ENCODE results near the gene CCDC33.
"Not testable (repeated sequence)": the region's sequence is repeated elsewhere in the genome, so short reads cannot be mapped to it uniquely, and the experiment has no call there.

CCDC33 gene

DNA sequence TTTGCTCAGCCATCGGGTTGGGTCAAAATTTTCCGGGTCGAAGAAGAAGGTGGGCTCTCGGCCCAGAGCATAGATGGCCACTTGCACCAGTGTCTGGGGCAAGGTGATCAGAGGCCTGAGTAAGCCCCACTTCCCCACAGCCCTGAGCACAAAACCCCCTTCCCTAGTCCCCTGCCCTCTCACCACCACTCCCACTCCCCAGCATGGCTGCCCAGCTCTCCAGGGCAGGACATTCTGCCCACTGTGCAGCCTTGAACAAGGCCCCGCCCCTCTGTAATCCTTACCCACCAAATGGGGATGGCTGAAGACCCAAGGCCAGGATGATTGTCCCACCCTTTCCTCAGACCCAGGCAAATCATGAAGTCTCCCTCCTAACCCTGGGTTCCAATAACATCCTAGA, 102.5 kb downstream of the CCDC33 start:
- no peak for DNase-seq

DNA sequence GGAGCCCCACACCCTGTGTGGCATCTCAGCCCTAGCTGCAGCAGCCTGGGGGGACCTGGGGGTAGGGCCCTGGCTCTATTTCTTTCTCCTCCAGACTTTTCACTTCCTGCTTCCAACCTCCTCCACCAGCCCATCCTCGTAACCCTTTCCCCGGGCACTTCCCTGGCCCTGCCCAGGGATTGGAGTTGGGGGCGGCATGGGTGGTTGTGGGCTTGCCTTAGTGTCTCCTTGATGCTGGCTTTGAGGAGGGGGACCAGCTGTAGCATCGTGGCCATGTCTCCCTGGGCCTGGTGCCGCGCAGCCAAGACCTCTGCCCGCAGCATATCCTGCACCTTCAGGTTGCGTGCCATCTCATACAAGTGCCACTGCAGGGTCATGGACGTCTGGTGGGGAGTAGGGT, 103.2 kb downstream of the CCDC33 start:
- no peak for DNase-seq

DNA sequence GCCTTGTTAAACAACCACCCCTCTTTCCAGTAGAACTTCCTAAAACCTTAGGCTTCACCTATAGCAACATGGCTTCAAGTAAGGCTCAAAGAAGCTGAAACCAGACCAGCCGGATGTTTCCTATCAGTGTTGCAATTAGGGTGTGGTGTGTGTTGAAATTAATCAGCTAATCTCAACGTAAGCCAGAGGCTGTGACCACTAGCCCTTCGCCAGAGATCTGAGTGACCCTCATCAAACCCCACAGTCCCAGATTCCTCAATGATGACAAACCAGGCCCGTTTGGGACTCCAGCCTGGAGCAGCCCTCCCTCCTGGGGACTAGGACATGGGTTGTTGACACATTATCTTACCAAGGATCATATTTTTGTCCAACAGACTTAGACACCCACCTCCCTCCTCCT, 104.0 kb downstream of the CCDC33 start:
- no peak for DNase-seq

DNA sequence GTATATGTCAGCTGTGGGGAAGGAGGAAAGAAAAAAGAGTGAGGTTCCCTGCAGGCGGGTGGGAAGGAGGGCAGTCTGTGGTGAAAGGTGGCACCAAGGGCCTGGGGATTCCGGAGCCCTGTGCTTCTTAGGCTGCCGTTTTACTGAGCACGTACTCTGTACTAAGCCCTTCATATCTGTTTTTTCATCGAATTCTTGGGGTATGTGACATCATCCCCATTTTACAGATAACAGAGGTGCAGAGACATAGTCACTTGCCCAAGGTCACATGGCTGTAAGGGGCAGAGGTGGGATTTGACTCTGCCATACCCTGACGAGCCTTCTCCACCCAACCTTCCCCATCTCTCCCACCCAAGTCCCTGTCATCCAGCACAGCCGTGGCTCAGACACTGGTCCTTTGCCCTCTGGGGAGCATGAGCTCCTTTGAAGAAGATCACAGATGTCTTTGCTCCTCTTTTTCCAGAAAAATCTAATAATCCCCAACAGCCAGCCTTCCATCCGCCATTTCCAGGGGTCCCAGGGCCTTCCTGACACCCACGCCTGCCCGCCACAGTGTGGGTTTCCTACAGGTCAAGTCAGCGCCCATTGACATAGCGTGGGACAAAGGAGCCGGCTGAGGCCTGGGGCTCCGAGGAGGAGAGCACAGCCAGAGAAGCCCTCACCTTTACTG, 107.1 kb downstream of the CCDC33 start:
- DNase-seq: no peak

DNA sequence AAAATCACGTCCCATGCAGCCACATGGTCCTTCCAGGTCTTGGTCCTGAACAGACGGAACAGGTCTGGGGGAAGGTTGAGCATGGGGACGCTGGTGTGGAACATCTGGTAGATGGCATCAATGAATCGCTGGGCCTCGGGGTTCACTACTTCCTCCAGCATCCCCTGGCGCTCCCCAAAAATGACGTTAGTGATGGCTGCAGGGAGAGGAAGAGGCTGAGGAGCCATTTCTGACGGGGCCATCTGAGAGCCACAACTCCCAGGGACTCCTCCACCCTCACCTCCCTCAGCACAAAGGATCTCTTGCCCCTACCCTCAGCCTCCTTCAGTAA, 107.6 kb downstream of the CCDC33 start:
- no peak for DNase-seq

DNA sequence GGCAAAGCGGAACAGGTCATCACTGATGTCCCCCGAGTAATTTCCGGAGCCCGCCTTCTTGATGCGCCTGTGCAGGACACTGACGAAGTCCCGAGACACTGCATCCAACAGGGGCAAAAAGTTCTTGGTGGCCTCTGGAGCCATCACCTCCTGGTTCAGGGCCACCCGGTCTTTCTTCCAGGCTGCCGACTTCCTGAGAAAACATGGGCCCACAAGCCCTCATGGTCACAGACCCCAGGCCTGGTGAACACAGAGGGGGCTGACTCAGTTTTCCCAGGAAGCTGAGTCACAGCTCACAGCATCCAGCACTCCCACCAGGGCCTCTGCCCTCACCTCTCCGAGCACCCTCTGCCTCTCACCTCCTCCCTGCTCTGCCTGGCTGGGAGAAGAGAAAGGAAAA, 108.9 kb downstream of the CCDC33 start:
- DNase-seq: no peak

DNA sequence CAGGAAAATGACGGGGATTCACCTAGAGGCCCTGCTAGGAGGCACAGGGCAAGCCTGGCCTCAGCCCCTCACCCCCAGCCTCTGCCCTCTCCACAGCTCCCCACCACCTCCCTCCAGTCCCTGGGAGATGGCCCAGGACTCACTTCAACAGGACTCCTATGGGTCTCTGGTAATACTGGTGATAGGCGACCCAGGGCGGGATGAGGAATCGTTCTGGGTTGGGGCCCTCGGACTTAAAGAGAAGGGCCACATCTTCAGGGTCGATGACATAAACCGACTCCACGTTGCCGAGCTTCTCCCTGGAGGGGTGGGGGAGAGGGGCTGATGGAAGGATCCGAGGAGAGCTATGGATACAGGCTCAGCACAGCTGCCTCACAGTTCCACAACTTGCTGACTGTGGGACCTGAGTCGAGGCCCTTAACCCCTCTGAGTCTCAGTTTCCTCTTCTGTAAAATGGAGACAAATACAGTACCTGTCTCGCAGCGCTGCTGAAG, 111.7 kb downstream of the CCDC33 start:
- no peak for DNase-seq

DNA sequence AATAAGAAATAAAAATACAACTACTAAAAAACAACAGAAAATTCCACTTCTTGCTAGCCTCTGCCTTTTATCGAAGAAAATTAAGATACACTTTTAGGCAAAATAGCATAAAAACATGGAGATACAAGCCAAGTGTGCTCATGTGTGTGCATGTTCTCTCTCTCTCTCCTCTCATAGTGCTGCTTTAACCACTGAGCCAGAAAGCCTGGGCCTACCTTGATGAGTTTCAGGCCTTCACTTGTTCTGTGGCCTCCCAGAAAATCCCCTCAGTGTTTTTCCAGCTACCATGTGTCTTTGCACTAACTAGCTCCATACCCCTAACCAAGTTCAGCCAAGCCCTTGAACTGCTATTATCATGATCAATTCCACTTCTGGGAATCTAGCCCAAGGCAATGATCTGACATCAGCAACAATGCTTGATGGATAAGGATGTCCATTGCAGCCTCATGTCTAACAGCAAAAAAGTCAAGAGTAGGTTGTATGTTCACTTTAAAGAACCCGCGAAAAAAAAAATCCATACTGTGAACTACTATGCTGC, 113.2 kb downstream of the CCDC33 start:
- no peak for DNase-seq

DNA sequence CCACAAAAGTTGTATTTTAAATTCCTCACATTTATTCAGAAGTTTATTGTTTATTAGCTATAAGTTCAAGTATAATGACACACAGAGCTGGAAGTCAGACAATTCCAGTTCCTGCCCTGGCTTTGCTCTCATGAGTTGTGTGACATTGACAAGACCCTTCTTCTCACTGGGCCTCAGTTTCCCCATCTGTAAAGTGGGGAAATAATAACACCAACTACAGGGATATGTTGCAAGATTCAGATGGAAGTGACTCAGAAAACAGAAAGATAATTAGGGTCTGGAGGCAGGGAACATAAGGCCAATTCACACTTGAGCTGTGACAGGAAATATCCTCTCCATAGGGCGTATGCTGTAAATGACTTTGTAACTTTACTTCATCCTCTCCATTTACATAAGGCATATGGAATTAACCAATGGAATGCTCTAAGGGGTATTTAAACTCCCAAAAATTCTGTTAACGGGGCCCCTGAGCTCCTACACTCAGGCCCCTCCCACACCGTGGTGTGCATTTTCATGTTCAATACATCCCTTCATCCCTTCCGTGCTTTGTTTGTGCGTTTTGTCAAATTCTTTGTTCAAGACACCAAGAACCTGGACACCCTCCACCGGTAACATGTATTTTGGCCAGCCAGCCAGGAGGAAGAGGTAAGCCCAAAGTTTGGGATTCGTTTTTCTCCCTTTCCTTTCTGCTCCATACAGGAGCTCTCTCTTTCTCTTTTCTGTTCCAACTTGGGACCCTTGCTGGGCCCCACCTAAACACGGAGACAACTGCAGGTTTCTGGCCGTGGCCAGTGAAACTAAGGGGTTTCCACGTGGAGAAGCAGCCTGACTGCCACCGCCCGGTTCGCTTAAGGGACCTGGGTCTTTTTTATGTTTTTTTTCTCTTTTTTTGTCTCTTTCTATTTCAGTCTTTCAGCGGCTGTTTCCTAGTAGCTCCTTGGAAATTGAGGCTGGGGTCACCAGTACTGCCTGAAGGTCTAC, 114.5 kb downstream of the CCDC33 start:
- DNase-seq: no peak

DNA sequence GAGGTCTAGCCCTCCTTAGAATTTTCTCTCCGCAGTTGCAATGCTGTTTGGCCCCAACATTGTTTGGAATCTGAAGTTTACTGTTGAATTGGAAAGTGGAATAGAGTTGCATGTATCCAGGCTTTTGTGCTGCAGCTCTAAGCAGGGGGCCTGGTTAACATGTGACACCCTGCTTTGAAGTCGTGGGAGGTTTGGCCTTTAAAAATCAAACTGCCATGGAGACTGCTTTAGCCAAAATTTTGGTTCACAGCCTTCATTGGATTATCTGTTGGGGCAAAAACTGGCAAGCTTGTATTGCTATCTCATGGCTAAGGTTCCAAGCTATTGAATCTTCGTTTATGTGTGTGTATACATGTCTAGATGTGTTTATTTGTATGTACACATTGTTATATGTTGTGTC, 115.5 kb downstream of the CCDC33 start:
- DNase-seq: no peak

DNA sequence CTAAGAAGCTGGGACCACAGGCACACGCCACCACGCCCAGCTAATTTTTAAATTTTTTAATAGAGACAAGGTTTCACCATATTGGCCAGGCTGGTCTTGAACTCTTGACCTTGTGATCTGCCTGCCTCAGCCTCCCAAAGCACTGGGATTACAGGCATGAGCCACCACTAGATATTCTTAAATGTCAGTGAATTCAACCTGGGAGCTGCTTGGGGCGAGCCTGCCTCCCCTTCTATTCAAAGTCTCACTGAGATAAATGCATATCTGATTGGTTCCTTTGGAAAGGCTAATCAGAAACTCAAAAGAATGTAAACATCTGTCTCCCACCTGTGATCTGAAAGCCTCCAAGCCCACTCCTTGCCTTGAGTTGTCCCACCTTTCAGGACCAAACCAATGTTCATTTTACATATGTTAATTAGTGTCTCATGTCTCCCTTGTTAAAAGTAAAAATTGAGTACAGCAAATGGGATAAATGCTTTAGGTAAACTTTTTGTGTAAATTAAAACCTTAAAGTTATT, 116.3 kb downstream of the CCDC33 start:
- DNase-seq: no peak

DNA sequence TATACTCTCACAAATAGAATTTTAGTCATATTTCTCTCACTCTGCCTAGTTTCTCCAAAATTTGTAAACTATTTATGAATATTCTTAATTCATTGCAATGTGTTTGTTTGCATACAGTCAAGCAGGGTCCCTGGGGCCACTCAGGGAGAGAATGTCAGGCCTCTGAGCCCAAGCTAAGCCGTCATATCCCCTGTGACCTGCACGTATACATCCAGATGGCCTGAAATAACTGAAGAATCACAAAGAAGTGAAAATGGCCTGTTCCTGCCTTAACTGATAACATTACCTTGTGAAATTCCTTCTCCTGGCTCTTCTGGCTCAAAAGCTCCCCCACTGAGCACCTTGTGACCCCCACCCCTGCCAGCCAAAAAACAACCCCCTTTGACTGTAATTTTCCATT, 117.9 kb downstream of the CCDC33 start:
- not testable (repeated sequence) for DNase-seq

DNA sequence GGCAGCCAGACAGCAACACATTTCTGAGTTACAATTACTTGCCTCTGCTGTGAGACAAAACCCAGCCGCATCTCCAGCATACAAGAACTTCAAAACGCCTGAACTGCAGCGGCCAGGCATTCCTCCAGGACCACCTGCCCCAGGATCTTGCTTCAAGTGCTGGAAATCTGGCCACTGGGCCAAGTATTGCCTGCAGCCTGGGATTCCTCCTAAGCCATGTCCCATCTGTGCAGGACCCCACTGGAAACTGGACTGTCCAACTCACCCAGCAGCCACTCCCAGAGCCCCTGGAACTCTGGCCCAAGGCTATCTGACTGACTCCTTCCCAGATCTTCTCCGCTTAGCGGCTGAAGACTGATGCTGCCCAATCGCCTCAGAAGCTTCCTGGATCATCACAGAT, 119.9 kb downstream of the CCDC33 start:
- DNase-seq: not testable (repeated sequence)

DNA sequence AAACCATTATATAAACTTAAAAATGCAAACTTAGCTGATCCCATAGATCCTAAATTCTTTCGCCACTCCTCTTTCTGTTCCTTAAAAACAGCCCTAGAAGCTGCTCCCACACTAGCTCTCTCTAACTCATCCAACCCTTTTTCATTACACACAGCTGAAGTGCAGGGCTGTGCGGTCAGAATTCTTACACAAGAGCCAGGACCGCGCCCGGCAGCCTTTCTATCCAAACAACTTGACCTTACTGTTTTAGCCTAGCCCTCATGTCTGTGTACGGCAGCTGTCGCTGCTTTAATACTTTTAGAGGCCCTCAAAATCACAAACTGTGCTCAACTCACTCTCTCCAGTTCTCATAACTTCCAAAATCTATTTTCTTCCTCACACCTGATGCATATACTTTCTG, 121.4 kb downstream of the CCDC33 start:
- DNase-seq: not testable (repeated sequence)

DNA sequence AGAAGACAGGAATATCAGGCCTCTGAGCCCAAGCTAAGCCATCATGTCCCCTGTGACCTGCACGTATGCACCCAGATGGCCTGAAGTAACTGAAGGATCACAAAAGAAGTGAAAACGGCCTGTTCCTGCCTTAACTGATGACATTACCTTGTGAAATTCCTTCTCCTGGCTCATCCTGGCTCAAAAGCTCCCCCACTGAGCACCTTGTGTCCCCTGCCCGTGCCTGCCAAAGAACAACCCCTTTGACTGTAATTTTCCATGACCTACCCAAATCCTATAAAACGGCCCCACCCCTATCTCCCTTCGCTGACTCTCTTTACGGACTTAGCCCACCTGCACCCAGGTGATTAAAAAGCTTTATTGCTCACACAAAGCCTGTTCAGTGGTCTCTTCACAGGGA, 123.2 kb downstream of the CCDC33 start:
- DNase-seq: not testable (repeated sequence)

DNA sequence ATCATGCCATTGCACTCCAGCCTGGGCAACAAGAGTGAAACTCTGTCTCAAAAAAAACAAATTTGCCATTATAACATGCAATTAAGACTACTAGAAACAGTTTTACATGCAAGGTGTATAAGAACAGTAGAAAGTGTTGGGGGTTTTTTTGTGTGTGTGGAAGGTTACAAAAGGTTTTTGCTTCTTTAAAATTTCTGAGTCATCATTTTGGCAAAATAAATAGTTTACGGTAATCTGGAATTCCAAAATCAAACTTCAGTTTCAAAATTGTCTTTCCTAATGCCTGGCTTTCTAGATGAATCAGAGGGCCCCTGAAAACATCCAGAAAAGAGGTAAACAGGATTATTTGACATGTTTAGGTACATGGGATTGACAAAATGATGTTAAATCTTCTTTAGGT, 124.7 kb downstream of the CCDC33 start:
- DNase-seq: not testable (repeated sequence)

DNA sequence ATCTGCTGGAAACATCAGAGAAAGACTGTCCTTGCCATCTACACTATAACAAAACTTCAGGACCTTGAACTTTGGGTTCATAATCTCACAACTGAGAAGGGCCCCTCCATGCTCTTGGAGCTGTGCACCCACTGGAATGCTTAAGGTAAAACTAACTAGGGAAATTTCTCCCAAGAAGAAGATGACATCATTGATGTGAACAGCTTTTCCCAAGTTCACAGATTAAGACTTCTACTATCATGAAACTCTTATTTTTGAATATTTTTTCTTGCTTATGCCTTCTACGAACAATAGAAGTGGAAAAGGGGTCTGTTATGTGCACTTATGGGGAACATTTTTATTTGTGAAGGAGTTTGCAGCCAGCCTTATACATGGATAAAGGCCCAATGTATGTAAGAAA, 126.4 kb downstream of the CCDC33 start:
- no peak for DNase-seq

DNA sequence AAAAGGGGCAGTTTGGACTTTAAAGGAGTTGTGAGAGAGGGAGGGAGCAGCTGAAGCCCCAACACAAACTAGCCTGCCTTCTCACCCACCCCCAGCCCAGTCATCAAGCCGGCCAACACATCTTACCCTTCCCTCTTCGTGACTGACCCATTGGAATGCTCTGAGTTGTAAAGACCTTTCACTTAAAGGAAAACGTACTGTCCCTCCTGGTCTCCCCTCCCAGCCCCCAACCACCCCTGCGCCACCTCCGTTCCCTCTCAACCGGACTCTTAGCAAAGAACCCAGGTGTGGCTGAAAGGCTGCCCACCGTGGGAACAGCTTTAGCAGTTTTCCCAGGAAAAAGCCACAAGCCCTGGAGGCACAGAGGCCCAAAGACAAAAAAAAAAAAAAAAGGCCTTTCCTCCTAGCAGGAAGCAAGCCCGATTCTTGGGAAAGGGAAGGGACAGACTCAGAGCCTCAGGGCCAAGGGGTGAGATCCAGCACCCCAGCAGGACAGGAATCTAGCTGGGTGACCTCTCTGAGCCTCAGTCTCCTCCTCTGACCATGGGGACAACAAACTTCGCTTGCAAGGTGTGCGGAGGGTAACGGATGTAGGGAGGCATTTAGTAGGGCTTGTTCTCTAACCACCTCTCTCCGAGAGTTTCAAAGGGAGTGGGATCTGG, 128.9 kb downstream of the CCDC33 start:
- no peak for DNase-seq

DNA sequence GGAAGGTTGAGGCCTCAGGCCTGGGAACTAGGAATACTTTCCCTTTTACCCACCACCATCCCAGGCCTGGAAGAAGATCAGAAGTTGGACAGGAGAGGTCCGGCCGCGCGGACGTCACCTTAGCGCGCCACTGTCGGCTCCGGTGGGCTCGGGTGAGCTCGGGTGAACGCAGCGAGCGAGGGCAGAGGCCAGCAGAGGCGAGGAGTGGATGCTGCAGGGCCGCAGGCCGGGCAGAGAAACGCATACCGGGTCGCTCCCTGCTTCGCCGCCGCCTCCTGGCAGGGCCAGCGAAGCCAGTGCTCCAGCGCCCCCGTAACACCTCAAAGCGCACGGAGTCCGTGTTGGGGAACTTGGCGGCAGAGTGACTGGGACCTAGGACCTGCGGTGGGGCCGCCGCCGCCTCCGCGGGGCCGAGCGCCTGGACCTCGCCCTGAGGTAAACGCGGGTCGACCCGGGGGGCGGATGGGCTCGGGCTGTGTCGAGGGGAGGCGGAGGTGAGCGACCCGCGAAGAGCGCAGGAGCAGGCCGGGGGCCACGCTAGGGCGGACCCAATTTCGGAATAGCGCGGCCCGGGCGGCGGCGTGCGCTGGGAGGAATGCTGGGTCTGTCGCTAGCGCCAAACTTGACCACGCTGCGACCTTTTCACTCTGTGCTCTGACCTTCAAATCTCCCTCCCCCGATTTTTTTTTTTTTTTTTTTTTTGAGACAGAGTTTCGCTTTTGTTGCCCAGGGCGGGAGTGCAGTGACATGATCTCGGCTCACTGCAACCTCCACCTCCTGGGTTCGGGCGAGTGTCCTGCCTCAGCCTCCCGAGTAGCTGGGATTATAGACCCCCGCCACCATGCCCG, 129.7 kb downstream of the CCDC33 start:
- DNase-seq: no peak

DNA sequence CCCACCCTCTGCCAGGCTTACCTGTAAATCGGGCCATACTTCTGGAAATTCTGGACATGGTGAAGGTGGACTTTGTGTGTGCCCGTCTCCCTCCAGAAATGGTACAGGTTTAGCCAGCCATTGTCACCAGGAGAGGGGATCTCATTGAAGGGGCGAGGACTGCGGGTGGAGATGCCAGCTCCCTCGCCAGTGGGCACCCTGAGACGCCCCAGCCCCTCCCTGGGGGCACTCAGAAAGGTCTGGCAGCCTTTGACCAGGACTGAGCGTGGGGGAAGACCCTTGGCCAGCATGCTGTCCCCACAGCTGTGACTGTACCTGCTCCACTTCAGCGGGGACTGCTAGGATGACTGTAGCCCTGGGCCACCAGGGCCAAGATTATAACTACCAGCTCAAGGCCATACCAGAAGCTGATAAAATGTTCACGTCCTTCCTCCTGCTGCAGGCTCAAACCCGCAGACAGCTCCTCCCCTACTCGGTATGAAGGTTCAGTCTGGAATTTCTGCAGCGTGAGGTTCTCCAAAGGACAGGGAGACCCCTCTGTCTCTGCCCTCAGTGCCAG, 131.2 kb downstream of the CCDC33 start, which contains the start of gene CYP11A1:
TSS of gene CYP11A1 (minus strand) at position 351 of the 559 bp plus-strand sequence. CDS start at position 290, 61 bp downstream.
- DNase-seq: no peak

DNA sequence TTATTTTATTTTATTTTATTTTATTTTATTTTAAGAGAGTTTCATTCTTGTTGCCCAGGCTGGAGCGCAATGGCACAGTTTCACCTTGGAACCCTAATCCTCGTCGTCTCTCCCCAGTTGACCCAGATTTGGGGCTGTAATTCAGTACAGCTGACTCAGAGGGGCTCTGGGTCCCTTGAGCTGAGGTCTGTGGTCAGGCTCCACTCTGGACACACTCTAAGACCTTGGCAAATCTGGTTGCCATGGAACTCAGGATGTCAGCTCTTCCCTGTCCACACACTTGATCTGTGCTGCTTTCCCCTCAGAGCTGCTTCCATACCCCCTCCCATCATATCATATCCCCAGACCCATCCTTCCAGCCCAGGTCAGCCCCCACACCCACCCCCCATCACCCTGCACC, 132.0 kb downstream of the CCDC33 start:
- no peak for DNase-seq
